T-cell (primary cell): ENCODE data around the gene P4HTM. TPM values are rescaled to one million over a fixed set of nuclear protein-coding genes. Genes with fewer than 3 reads are reported as not detected.
"Not testable (repeated sequence)": the region's sequence is repeated elsewhere in the genome, so short reads cannot be mapped to it uniquely, and the experiment has no call there.

Experiments used
- ATAC-seq, 4 experiments: fragments of 200-7000 bp in 3 of 4; fragments of 150-1000 bp in 1 of 4; cut with Tn5 transposase; replicated peaks in 1 of 4; 1 replicate in 3 of 4; 2 replicates in 1 of 4; pipeline ENCODE4 v1.10.0; 2021; ENCODE audit warnings: moderate library complexity in 3 of 4, mild to moderate bottlenecking in 2 of 4, moderate number of reproducible peaks in 1 of 4
- CTCF ChIA-PET, 2 donors: fragments of 300-600 bp; sonication (Branson Sonifier 250); formaldehyde crosslinking; loops; one replicate each; lab custom pipeline; 2022; ENCODE audit warnings: antibody characterized with exemption in 2 of 2; lab: Charles Lee
- POLR2A ChIA-PET, 2 donors: fragments of 300-600 bp; sonication (Branson Sonifier 250); formaldehyde crosslinking; loops; one replicate each; lab custom pipeline; 2022; ENCODE audit warnings: antibody characterized with exemption in 2 of 2; lab: Charles Lee
- DNase-seq, 35 experiments: peaks; one replicate each; pipeline versions ENCODE4 v3.0.0 to v3.0.0-alpha.2; 2013 to 2023
- H3K27ac ChIP-seq: one replicate; pipeline ENCODE4 v1.5.1; 2013; ENCODE audit warnings: low read length
- H3K27me3 ChIP-seq, 2 experiments: replicated peaks in 1 of 2; 1 replicate in 1 of 2; 2 replicates in 1 of 2; pipeline versions ENCODE4 v1.6.1 to v1.7.0; 2013; ENCODE audit warnings: low read length in 1 of 2, mixed read lengths in 1 of 2; ENCODE audit not compliant: control insufficient read depth in 2 of 2, insufficient read depth in 2 of 2; ENCODE audit errors: extremely low read depth in 1 of 2
- H3K36me3 ChIP-seq, 2 donors: 1 replicate in 1 of 2; 2 replicates in 1 of 2; pipeline versions ENCODE4 v1.6.1 to v1.7.0; 2013; ENCODE audit warnings: low read length in 1 of 2; ENCODE audit not compliant: control insufficient read depth in 2 of 2, insufficient read depth in 1 of 2; ENCODE audit errors: extremely low read depth in 1 of 2
- H3K4me1 ChIP-seq, 2 experiments: 1 replicate in 1 of 2; 2 replicates in 1 of 2; pipeline versions ENCODE4 v1.6.1 to v1.7.0; 2013; ENCODE audit warnings: low read length in 2 of 2, mixed read lengths in 1 of 2; ENCODE audit not compliant: insufficient read depth in 2 of 2, control insufficient read depth in 1 of 2; ENCODE audit errors: extremely low read depth in 1 of 2
- H3K4me3 ChIP-seq, 2 donors: 1 replicate in 1 of 2; 2 replicates in 1 of 2; pipeline versions ENCODE4 v1.5.1 to v1.7.0; 2013; ENCODE audit warnings: mild to moderate bottlenecking in 2 of 2, low read length in 1 of 2, moderate library complexity in 1 of 2; ENCODE audit not compliant: control insufficient read depth in 1 of 2; ENCODE audit errors: extremely low read depth in 1 of 2
- H3K9me3 ChIP-seq: 2 replicates; pipeline ENCODE4 v1.7.0; 2013
- H3K27ac Mint-ChIP-seq, 2 donors: one replicate each; pipeline ENCODE4 v1.8.0; 2020 to 2021; ENCODE audit warnings: mild to moderate bottlenecking in 2 of 2, mixed read lengths in 2 of 2
- H3K27me3 Mint-ChIP-seq, 2 donors: one replicate each; pipeline ENCODE4 v1.8.0; 2021 to 2022; ENCODE audit warnings: mixed read lengths in 2 of 2
- H3K36me3 Mint-ChIP-seq: one replicate; pipeline ENCODE4 v1.8.0; 2021; ENCODE audit warnings: mixed read lengths
- H3K4me1 Mint-ChIP-seq, 3 donors: one replicate each; pipeline ENCODE4 v1.8.0; 2020 to 2022; ENCODE audit warnings: mixed read lengths in 3 of 3, mild to moderate bottlenecking in 1 of 3
- H3K4me3 Mint-ChIP-seq, 3 donors: one replicate each; pipeline ENCODE4 v1.8.0; 2020 to 2022; ENCODE audit warnings: mild to moderate bottlenecking in 3 of 3, mixed read lengths in 3 of 3, moderate library complexity in 3 of 3
- H3K9me3 Mint-ChIP-seq, 3 donors: one replicate each; pipeline ENCODE4 v1.8.0; 2020 to 2022; ENCODE audit warnings: mixed read lengths in 3 of 3
- WGBS: methylation state at CpG from one replicate; pipeline ENCODE4 v1.1.5; 2013; ENCODE audit warnings: missing lambda C conversion rate; ENCODE audit not compliant: insufficient coverage; 5-methylcytosine and 5-hydroxymethylcytosine counted together
- total RNA-seq, 35 experiments: library from RNA in 6 of 35; stranded (reverse) in 6 of 35; fragments of 120-200 nt in 1 of 35; gene quantifications; one replicate each; pipeline versions ENCODE4 v1.2.1 to v1.2.4 and lab custom pipeline; 2013 to 2026

P4HTM gene
- total RNA-seq, 5 donors from 2014 or later (not counting 1 experiment from before 2014, with no cell fraction given), result 40.4 to 79.0 (median 73.6) TPM

DNA sequence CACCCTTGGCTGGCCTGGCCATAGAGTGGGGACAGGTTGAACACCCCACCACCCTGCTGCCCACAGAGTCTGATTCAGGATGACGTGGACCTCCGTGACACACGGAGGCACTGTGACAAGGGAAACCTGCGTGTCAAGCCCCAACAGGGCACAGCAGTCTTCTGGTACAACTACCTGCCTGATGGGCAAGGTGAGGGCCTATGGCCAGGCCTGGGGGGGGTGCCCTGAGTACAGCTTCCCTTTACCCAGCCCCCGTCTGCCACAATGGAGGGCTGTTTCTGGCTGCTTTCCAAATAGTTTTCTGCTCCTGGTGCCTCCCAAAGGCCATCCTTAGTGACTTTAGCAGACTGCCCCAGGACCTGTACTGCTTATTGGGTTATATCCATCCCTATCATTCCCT lies 16.0 kb downstream of the P4HTM start:
- POLR2A ChIA-PET, result no interaction called here
- CTCF ChIA-PET, result interaction anchor here in 1 of 2 donors (2.1 to 3.2 kb wide), 4 partner anchors 15 to 152 kb away, joined by 9 to 64 read pairs (median 36); partner anchors contain the start of genes IMPDH2, NDUFAF3 and P4HTM
- H3K27ac ChIP-seq, result no peak overlapping the region

DNA sequence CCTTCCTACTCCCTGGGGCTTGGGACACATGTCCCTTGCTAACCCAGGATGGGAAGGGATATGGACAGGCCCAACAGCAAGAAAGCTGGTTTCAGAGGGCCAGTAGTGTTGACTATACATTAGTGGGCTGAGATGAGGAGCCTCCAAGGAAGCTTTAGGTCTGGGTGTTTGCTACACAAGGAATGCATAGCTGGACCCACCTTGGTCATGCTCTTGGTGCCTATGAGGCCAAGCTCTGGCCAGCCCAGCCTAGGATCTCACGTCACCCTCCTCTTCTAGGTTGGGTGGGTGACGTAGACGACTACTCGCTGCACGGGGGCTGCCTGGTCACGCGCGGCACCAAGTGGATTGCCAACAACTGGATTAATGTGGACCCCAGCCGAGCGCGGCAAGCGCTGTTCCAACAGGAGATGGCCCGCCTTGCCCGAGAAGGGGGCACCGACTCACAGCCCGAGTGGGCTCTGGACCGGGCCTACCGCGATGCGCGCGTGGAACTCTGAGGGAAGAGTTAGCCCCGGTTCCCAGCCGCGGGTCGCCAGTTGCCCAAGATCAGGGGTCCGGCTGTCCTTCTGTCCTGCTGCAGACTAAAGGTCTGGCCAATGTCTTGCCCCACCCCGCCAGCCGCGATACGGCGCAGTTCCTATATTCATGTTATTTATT lies 16.5 kb downstream of the P4HTM start:
- Histone ChIP-seq H3K9me3 (no peaks in the 10 kb centered on the region), H3K4me1 (peaks cover 0 to 24% of the 10 kb centered on the region in 2 experiments), H3K36me3 (peaks cover 0 to 4% of the 10 kb centered on the region in 2 donors), H3K27me3 (no peaks in the 10 kb centered on the region), H3K4me3 (peak overlapping the region; percentile 72 to 96), H3K27ac (peak overlapping the region; percentile 95)
- Mint-ChIP-seq H3K27me3 (no peaks in the 10 kb centered on the region), H3K9me3 (no peaks in the 10 kb centered on the region), H3K4me3 (peak overlapping the region; percentile 93 to 100 (median 99)), H3K4me1 (peaks cover 23 to 35% (median 29%) of the 10 kb centered on the region in 3 donors), H3K36me3 (peaks cover 1% of the 10 kb centered on the region), H3K27ac (peak overlapping the region; percentile 100)
- ATAC-seq (no peak), DNase-seq (peak in 3 of 35 experiments; percentile 23 to 39 (median 26))
- ChIA-PET CTCF (interaction anchor here (0.6 to 3.2 kb wide), 17 partner anchors 11 to 464 kb away, joined by 3 to 64 read pairs (median 6); partner anchors contain the start of genes ARIH2 (in 1 of the 2), DAG1 (in 1 of the 2), DALRD3 (in 1 of the 2) and IMPDH2 (in 1 of the 2)), POLR2A (interaction anchor here (0.5 to 1.5 kb wide), 13 partner anchors 12 to 195 kb away, joined by 3 to 16 read pairs (median 5); partner anchors contain the start of genes DALRD3 (in 1 of the 2), NDUFAF3 (in 1 of the 2) and QRICH1 (in 1 of the 2))
- WGBS, result 7% methylated on average over 32 of the region's 32 CpGs

More for the DNA sequence above, 16.0 kb downstream of the P4HTM start:
- H3K36me3 Mint-ChIP-seq, result no peaks in the 10 kb centered on the region
- 100% methylated on average over 3 of the region's 5 CpGs for WGBS
- Histone ChIP-seq H3K4me3 (no peak overlapping the region), H3K36me3 (no peaks in the 10 kb centered on the region), H3K27me3 (no peaks in the 10 kb centered on the region), H3K4me1 (peaks cover 0 to 24% of the 10 kb centered on the region in 2 experiments), H3K9me3 (no peaks in the 10 kb centered on the region)
- ATAC-seq (no peak), DNase-seq (no peak)
- H3K4me1 Mint-ChIP-seq, result peaks cover 22 to 35% (median 25%) of the 10 kb centered on the region in 3 donors
- H3K4me3 Mint-ChIP-seq, result peak overlapping the region; percentile 93 to 100 (median 99)
- H3K27ac Mint-ChIP-seq, result peak overlapping the region; percentile 100
- no peaks in the 10 kb centered on the region for H3K9me3 Mint-ChIP-seq
- H3K27me3 Mint-ChIP-seq, result no peaks in the 10 kb centered on the region

DNA sequence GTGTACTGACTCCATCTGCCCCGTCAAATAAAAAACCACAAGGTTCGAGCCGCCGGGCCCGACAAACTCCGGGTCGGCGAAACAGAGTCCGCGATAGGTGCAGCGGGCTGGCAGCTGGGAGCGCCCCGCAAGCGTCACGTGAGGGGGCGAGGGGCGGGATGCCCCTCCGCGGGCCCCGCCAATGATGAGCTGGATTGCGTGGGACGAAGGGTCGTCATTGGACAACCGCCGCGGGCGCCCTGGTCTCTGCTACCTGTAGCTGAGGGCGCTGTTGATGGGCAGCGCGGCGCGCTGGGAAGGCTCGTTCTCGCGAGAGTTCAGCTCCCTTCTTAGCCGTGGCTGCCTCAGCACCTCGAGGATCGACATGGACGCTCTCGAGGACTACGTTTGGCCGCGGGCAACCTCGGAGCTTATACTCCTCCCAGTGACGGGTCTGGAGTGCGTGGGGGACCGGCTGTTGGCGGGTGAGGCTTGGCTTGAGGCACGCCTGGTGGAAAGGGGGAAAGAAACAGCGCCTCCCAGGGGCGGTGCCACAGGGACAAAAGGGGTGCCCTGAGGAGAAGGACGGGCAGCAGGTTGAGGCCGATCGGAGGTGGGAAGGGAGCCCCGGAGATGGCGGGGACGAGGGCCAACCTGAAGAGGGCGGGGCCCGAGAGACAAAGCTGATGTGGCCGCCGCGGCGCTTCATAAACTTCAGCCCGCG lies 17.2 kb downstream of the P4HTM start, which contains the start of gene WDR6:
TSS of gene WDR6 (plus strand) at position 324 of the 703 bp plus-strand sequence. CDS start at position 365, 41 bp downstream.
- peaks cover 29 to 40% (median 35%) of the 10 kb centered on the region in 3 donors for H3K4me1 Mint-ChIP-seq
- ChIA-PET POLR2A (interaction anchor here (0.5 to 1.5 kb wide), 17 partner anchors 10 to 665 kb away, joined by 3 to 16 read pairs (median 4); partner anchors contain the start of genes DALRD3 (in 1 of the 2), NDUFAF3 (in 1 of the 2) and QRICH1 (in 1 of the 2)), CTCF (interaction anchor here (0.6 to 3.2 kb wide), 21 partner anchors 8 to 463 kb away, joined by 3 to 64 read pairs (median 5); partner anchors contain the start of genes ARIH2 (in 1 of the 2), DAG1 (in 1 of the 2), DALRD3 (in 1 of the 2) and IMPDH2 (in 1 of the 2))
- peaks cover 8% of the 10 kb centered on the region for H3K36me3 Mint-ChIP-seq
- DNase-seq (peak; percentile 89 to 99 (median 96)), ATAC-seq (peak; percentile 90 to 92 (median 91))
- WGBS, result under 1% methylated on average over 48 of the region's 65 CpGs
- H3K27ac Mint-ChIP-seq, result peak within 1 kb of the TSS; percentile 100
- no peaks in the 10 kb centered on the region for H3K27me3 Mint-ChIP-seq
- peaks cover 0 to 27% of the 10 kb centered on the region in 2 experiments for H3K4me1 ChIP-seq
- H3K4me3 ChIP-seq, result peak within 1 kb of the TSS; percentile 72 to 96
- no peaks in the 10 kb centered on the region for H3K9me3 ChIP-seq
- H3K9me3 Mint-ChIP-seq, result no peaks in the 10 kb centered on the region
- no peaks in the 10 kb centered on the region for H3K27me3 ChIP-seq
- H3K27ac ChIP-seq, result peak within 1 kb of the TSS; percentile 95
- H3K4me3 Mint-ChIP-seq, result peak within 1 kb of the TSS; percentile 93 to 100 (median 99)
- peaks cover 4 to 10% of the 10 kb centered on the region in 2 donors for H3K36me3 ChIP-seq

DNA sequence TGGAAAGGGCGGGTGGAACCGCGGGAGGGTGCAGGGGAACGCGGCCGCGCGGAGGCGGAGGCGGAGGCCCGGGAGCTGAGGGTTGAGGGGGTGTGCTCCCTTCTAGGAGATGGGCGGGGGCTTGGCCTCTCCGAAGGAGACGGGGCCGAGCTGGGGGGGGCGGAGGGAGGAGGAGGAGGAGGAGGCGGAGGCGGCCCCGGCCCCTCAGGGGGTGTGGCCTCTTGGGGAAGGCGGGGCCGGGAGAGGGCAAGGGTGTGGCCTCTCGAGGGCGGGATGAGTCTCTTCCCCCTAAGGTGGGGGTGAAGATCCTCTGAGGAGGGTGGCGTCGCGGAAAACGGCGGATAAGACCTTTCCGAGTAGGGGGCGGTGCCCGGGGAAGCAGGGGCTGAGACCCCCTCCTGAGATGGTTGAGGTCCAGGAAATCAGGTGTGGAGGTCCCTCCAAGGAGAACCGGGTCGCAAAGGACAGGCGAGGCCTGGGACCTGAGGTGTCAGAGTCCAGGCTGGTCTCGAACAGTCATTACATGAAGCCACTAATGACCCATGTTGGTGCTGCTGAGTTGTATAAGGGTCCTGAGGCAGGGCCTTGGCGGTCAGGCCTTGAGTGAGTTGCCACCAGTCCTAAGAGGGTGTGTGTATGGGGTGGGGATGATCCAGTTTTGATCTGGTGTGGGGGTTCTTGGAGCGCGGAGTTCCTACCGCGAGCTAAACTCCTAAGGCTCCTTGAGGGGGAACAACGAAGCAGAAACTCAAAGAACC lies 17.9 kb downstream of the P4HTM start:
- ChIA-PET POLR2A (interaction anchor here (0.6 to 1.5 kb wide), 11 partner anchors 10 to 664 kb away, joined by 3 to 16 read pairs (median 4); partner anchors contain the start of genes DALRD3 (in 1 of the 2), NDUFAF3 (in 1 of the 2) and QRICH1 (in 1 of the 2)), CTCF (interaction anchor here (0.5 to 3.2 kb wide), 16 partner anchors 8 to 575 kb away, joined by 3 to 64 read pairs (median 6); partner anchors contain the start of genes DAG1 (in 1 of the 2), IMPDH2 (in 1 of the 2), NDUFAF3 (in 1 of the 2) and P4HTM (in 1 of the 2))
- DNase-seq (peak; percentile 60 to 88 (median 74)), ATAC-seq (peak; percentile 59 to 70 (median 62))
- Mint-ChIP-seq H3K27ac (peak overlapping the region; percentile 100), H3K4me3 (peak overlapping the region; percentile 93 to 100 (median 99)), H3K27me3 (no peaks in the 10 kb centered on the region), H3K9me3 (no peaks in the 10 kb centered on the region), H3K36me3 (peaks cover 8% of the 10 kb centered on the region), H3K4me1 (peaks cover 31 to 40% (median 36%) of the 10 kb centered on the region in 3 donors)
- H3K4me3 ChIP-seq, result peak overlapping the region; percentile 72 to 96
- H3K4me1 ChIP-seq, result peaks cover 0 to 27% of the 10 kb centered on the region in 2 experiments
- H3K27ac ChIP-seq, result peak overlapping the region; percentile 95
- WGBS, result 59% methylated on average over 12 of the region's 41 CpGs
- H3K9me3 ChIP-seq, result no peaks in the 10 kb centered on the region
- no peaks in the 10 kb centered on the region for H3K27me3 ChIP-seq
- peaks cover 11 to 16% of the 10 kb centered on the region in 2 donors for H3K36me3 ChIP-seq

DNA sequence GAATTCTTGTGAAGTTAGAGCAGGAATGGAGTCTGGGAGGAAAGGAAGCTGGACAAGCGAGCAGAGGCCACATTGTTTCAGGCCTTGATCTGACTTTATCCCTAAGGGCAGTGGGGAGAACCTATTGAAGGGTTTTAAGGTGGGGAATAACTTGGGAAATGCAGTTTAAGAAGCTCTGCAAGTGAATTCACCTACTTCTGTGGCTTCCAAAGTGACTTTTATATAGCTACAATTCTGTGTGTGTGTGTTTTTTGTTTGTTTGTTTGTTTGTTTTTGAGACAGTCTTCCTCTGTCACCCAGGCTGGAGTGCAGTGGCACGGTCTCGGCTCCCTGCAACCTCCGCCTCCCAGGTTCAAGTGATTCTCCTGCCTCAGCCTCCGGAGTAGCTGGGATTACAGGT lies 18.6 kb downstream of the P4HTM start:
- peak overlapping the region; percentile 95 for H3K27ac ChIP-seq
- ChIA-PET CTCF (interaction anchor here in 1 of 2 donors (0.5 to 3.2 kb wide), 2 partner anchors 12 to 66 kb away, joined by 4 to 46 read pairs; partner anchors contain the start of gene NDUFAF3), POLR2A (interaction anchor here (0.6 to 1.1 kb wide), 2 partner anchors 21 to 168 kb away, joined by 4 to 6 read pairs; partner anchors contain the start of gene IMPDH2 (in 1 of the 2))
- ATAC-seq, H3K27me3 ChIP-seq, H3K4me3 ChIP-seq, H3K9me3 ChIP-seq, H3K36me3 Mint-ChIP-seq, DNase-seq, H3K27me3 Mint-ChIP-seq, H3K9me3 Mint-ChIP-seq: not testable (repeated sequence)
- Mint-ChIP-seq H3K4me1 (peaks cover 31 to 40% (median 39%) of the 10 kb centered on the region in 3 donors), H3K4me3 (peak overlapping the region; percentile 93 to 100 (median 99)), H3K27ac (peak overlapping the region; percentile 100)
- peaks cover 18% of the 10 kb centered on the region in 2 donors for H3K36me3 ChIP-seq
- peaks cover 0 to 27% of the 10 kb centered on the region in 2 experiments for H3K4me1 ChIP-seq
- 80% methylated on average over 1 of the region's 5 CpGs for WGBS
